ENCODE results near the gene GRHL3. TPM values are rescaled to one million over a fixed set of nuclear protein-coding genes. Genes with fewer than 3 reads are reported as not detected.

Gene GRHL3
- total and polyA plus RNA-seq, 4 donors = 0.23 to 0.95 (median 0.35) TPM

DNA sequence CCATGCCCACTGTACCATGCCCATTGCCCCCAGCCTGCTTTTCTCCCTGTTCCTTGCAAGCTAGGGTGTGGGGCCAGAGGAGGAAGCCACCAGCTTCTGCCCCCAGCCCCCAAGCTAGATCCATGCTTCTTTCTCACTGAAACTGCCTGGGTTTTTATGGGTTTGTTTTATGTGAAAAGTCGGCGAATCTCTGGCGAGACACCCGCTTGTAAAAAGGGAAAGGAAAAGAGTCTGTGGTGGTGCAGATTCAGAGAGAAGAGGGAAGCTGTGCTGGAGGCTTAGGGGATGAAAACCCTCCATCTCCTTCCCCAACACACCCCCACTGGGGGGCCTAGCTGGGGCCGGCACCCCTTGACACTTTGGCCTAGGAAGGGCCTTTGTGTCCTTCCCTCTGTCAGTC is 26.2 kb downstream of the GRHL3 start:
- Histone ChIP-seq H3K36me3 (ENCODE audit: control insufficient read depth in 4 of 4, insufficient read depth in 4 of 4, low read length in 4 of 4) (no peaks in the 10 kb centered on the region), H3K4me3 (no peak overlapping the region), H3K27ac (ENCODE audit: low read depth in 1 of 2, low read length in 1 of 2) (no peak overlapping the region), H3K27me3 (ENCODE audit: control insufficient read depth in 3 of 3, insufficient read depth in 3 of 3, low read length in 2 of 3) (no peaks in the 10 kb centered on the region), H3K9ac (ENCODE audit: insufficient read depth in 1 of 2, low read length in 2 of 2) (no peak overlapping the region), H3K9me3 (ENCODE audit: control insufficient read depth in 4 of 4, insufficient read depth in 3 of 4, low read length in 3 of 4) (no peaks in the 10 kb centered on the region), H3K4me1 (ENCODE audit: control insufficient read depth in 5 of 5, insufficient read depth in 5 of 5, low read length in 5 of 5) (peaks cover 0 to 2% (median 0%) of the 10 kb centered on the region in 5 donors)
- ATAC-seq (ENCODE audit: insufficient read depth, low FRiP score) (no peak), DNase-seq (no peak)
- TF ChIP-seq, protein P1, sequence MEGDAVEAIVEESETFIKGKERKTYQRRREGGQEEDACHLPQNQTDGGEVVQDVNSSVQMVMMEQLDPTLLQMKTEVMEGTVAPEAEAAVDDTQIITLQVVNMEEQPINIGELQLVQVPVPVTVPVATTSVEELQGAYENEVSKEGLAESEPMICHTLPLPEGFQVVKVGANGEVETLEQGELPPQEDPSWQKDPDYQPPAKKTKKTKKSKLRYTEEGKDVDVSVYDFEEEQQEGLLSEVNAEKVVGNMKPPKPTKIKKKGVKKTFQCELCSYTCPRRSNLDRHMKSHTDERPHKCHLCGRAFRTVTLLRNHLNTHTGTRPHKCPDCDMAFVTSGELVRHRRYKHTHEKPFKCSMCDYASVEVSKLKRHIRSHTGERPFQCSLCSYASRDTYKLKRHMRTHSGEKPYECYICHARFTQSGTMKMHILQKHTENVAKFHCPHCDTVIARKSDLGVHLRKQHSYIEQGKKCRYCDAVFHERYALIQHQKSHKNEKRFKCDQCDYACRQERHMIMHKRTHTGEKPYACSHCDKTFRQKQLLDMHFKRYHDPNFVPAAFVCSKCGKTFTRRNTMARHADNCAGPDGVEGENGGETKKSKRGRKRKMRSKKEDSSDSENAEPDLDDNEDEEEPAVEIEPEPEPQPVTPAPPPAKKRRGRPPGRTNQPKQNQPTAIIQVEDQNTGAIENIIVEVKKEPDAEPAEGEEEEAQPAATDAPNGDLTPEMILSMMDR (IDR thresholded peaks at IDR 0.05; ENCODE audit: control extremely low read depth, extremely low read depth) = no peak
- WGBS, 2 donors = 36 to 72% methylated on average over 5 of the region's 5 CpGs

DNA sequence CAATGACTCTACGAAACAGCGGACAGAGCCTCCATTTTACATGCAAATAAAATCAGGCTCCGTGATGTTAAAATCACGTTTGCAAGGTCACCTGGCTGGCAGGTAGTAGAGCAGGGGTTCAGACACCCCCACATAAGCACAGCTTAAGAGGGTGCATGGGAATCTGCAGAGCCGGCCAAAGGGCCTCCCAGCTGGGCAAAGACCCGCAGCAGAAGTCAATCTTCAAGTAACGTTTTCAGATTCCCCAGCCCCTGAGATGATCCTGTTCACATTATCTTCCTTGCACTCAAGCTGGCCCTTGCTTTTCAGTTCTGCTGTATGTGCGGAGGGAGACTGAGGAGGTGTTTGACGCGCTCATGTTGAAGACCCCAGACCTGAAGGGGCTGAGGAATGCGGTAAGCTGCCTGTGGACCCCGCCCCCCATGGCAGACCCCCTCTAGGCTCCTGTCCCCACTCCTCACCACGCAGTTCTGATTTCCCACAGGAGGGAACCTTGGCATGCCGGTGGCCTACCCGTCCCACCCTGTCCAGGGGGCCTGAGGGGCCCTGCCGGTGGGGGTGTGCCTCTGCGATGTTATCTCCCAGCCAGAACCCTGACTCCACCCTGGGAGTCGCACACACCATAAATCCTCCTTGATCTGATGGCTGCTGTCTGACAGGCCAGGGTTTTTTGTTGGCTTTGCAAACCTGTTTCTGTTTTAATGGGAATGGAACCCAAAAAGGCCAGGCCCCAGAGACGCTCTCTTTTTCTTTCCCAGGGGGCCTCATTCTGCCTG is 28.2 kb downstream of the GRHL3 start:
- ATAC-seq (ENCODE audit: insufficient read depth, low FRiP score) = no peak

GRCh38 chr1:24348196-24348595 is 29.0 kb downstream of the GRHL3 start:
- Histone ChIP-seq H3K9me3 (ENCODE audit: control insufficient read depth in 4 of 4, insufficient read depth in 3 of 4, low read length in 3 of 4) (no peaks in the 10 kb centered on the region), H3K27ac (ENCODE audit: low read depth in 1 of 2, low read length in 1 of 2) (no peak overlapping the region), H3K4me1 (ENCODE audit: control insufficient read depth in 5 of 5, insufficient read depth in 5 of 5, low read length in 5 of 5) (peaks cover 0 to 2% (median 0%) of the 10 kb centered on the region in 5 donors), H3K36me3 (ENCODE audit: control insufficient read depth in 4 of 4, insufficient read depth in 4 of 4, low read length in 4 of 4) (no peaks in the 10 kb centered on the region), H3K4me3 (no peak overlapping the region), H3K27me3 (ENCODE audit: control insufficient read depth in 3 of 3, insufficient read depth in 3 of 3, low read length in 2 of 3) (no peaks in the 10 kb centered on the region), H3K9ac (ENCODE audit: insufficient read depth in 1 of 2, low read length in 2 of 2) (no peak overlapping the region)
- ATAC-seq (ENCODE audit: insufficient read depth, low FRiP score) (no peak), DNase-seq (no peak)
- 91 to 93% methylated on average over 10 of the region's 10 CpGs for WGBS, 2 donors
- TF ChIP-seq, protein P1 (IDR thresholded peaks at IDR 0.05; ENCODE audit: control extremely low read depth, extremely low read depth) = no peak

More for the DNA sequence above, 28.2 kb downstream of the GRHL3 start:
- Histone ChIP-seq H3K4me1 (ENCODE audit: control insufficient read depth in 5 of 5, insufficient read depth in 5 of 5, low read length in 5 of 5) (peaks cover 0 to 2% (median 0%) of the 10 kb centered on the region in 5 donors), H3K36me3 (ENCODE audit: control insufficient read depth in 4 of 4, insufficient read depth in 4 of 4, low read length in 4 of 4) (no peaks in the 10 kb centered on the region), H3K27me3 (ENCODE audit: control insufficient read depth in 3 of 3, insufficient read depth in 3 of 3, low read length in 2 of 3) (no peaks in the 10 kb centered on the region), H3K27ac (ENCODE audit: low read depth in 1 of 2, low read length in 1 of 2) (no peak overlapping the region), H3K9ac (ENCODE audit: insufficient read depth in 1 of 2, low read length in 2 of 2) (no peak overlapping the region), H3K4me3 (no peak overlapping the region), H3K9me3 (ENCODE audit: control insufficient read depth in 4 of 4, insufficient read depth in 3 of 4, low read length in 3 of 4) (no peaks in the 10 kb centered on the region)
- TF ChIP-seq, protein P1 (IDR thresholded peaks at IDR 0.05; ENCODE audit: control extremely low read depth, extremely low read depth) = no peak
- DNase-seq = no peak
- WGBS, 2 donors = 84 to 91% methylated on average over 19 of the region's 19 CpGs
